Neuronal stem cell (in vitro differentiated cells): ENCODE measurements around the gene SNX3.

Experiments used
- DNase-seq: peaks from one replicate; pipeline ENCODE4 v3.0.0-alpha.2; 2013; ENCODE audit warnings: low spot score
- H2AFZ ChIP-seq: one replicate; pipeline ENCODE4 v1.6.1; 2013; ENCODE audit warnings: mild to moderate bottlenecking, low read length, inconsistent platforms
- H2AK5ac ChIP-seq: 2 replicates; pipeline ENCODE4 v1.6.1; 2013; ENCODE audit warnings: low read depth, mild to moderate bottlenecking, inconsistent platforms, low read length, moderate library complexity, mixed read lengths
- H2BK120ac ChIP-seq: 2 replicates; pipeline ENCODE4 v1.6.1; 2013; ENCODE audit warnings: low read depth, mild to moderate bottlenecking, inconsistent platforms, low read length, moderate library complexity, mixed read lengths
- H2BK12ac ChIP-seq: one replicate; pipeline ENCODE4 v1.6.1; 2013; ENCODE audit warnings: low read length, inconsistent platforms
- H2BK15ac ChIP-seq: 2 replicates; pipeline ENCODE4 v1.6.1; 2013; ENCODE audit warnings: mild to moderate bottlenecking, low read length, inconsistent platforms, mixed read lengths
- H2BK5ac ChIP-seq: one replicate; pipeline ENCODE4 v1.6.1; 2013; ENCODE audit warnings: inconsistent platforms, mild to moderate bottlenecking, low read length, moderate library complexity
- H3K14ac ChIP-seq: one replicate; pipeline ENCODE4 v1.6.1; 2013; ENCODE audit warnings: low read length, inconsistent platforms
- H3K18ac ChIP-seq: 2 replicates; pipeline ENCODE4 v1.6.1; 2013; ENCODE audit warnings: low read length, inconsistent platforms
- H3K23ac ChIP-seq: 2 replicates; pipeline ENCODE4 v1.6.1; 2013; ENCODE audit warnings: low read depth, mild to moderate bottlenecking, mixed read lengths, low read length, inconsistent platforms; ENCODE audit not compliant: poor library complexity
- H3K27ac ChIP-seq: replicated peaks from 3 replicates; pipeline ENCODE4 v1.5.1; 2013; ENCODE audit warnings: low read length, inconsistent platforms
- H3K27me3 ChIP-seq, 3 experiments: 2 replicates each; pipeline ENCODE4 v1.6.1; 2013; ENCODE audit warnings: low read length in 3 of 3, mild to moderate bottlenecking in 2 of 3, inconsistent platforms in 1 of 3, low read depth in 1 of 3, mixed read lengths in 1 of 3, moderate library complexity in 1 of 3; ENCODE audit not compliant: control insufficient read depth in 3 of 3, insufficient read depth in 3 of 3
- H3K36me3 ChIP-seq, 2 donors: replicated peaks in 1 of 2; 2 replicates each; pipeline ENCODE4 v1.6.1; 2013; ENCODE audit warnings: low read length in 2 of 2; ENCODE audit not compliant: control insufficient read depth in 2 of 2, insufficient read depth in 2 of 2
- H3K4ac ChIP-seq: 2 replicates; pipeline ENCODE4 v1.6.1; 2013; ENCODE audit warnings: inconsistent platforms, mild to moderate bottlenecking, low read length, moderate library complexity
- H3K4me1 ChIP-seq, 2 donors: 1 replicate in 1 of 2; 2 replicates in 1 of 2; pipeline ENCODE4 v1.6.1; 2013; ENCODE audit warnings: low read length in 2 of 2, low read depth in 1 of 2; ENCODE audit not compliant: control insufficient read depth in 2 of 2, insufficient read depth in 1 of 2
- H3K4me2 ChIP-seq: one replicate; pipeline ENCODE4 v1.6.1; 2013; ENCODE audit warnings: mild to moderate bottlenecking, low read length, inconsistent platforms; ENCODE audit not compliant: insufficient read depth, poor library complexity, severe bottlenecking
- H3K4me3 ChIP-seq, 2 donors: 2 replicates each; pipeline ENCODE4 v1.5.1; 2013; ENCODE audit warnings: low read length in 2 of 2, mild to moderate bottlenecking in 2 of 2, inconsistent platforms in 1 of 2, moderate library complexity in 1 of 2
- H3K79me1 ChIP-seq: one replicate; pipeline ENCODE4 v1.6.1; 2013; ENCODE audit warnings: low read depth, mild to moderate bottlenecking, inconsistent platforms, low read length, moderate library complexity
- H3K9ac ChIP-seq: one replicate; pipeline ENCODE4 v1.6.1; 2013; ENCODE audit warnings: mild to moderate bottlenecking, low read depth, low read length, inconsistent platforms; ENCODE audit not compliant: poor library complexity
- H3K9me3 ChIP-seq, 2 donors: replicated peaks in 1 of 2; 2 replicates each; pipeline versions ENCODE3 to v1.6.1; 2013; ENCODE audit warnings: low read length in 2 of 2, mild to moderate bottlenecking in 2 of 2, inconsistent platforms in 1 of 2, low read depth in 1 of 2, mixed read lengths in 1 of 2, moderate library complexity in 1 of 2; ENCODE audit not compliant: control insufficient read depth in 2 of 2, insufficient read depth in 1 of 2
- H4K8ac ChIP-seq: one replicate; pipeline ENCODE4 v1.6.1; 2013; ENCODE audit warnings: low read depth, mild to moderate bottlenecking, inconsistent platforms, low read length, moderate library complexity
- H4K91ac ChIP-seq: one replicate; pipeline ENCODE4 v1.6.1; 2013; ENCODE audit warnings: low read length, low read depth, mild to moderate bottlenecking, inconsistent platforms; ENCODE audit not compliant: poor library complexity
- WGBS, 2 donors: extraction: QIAGEN DNeasy Blood & Tissue Kit; methylation state at CpG; one replicate each; pipeline ENCODE4 v1.1.7; 2013; ENCODE audit warnings: missing lambda C conversion rate in 2 of 2, mixed read lengths in 1 of 2; ENCODE audit not compliant: insufficient read length in 2 of 2, insufficient replicate concordance in 1 of 2; ENCODE audit errors: extremely low coverage in 2 of 2; 5-methylcytosine and 5-hydroxymethylcytosine counted together

Gene SNX3

DNA sequence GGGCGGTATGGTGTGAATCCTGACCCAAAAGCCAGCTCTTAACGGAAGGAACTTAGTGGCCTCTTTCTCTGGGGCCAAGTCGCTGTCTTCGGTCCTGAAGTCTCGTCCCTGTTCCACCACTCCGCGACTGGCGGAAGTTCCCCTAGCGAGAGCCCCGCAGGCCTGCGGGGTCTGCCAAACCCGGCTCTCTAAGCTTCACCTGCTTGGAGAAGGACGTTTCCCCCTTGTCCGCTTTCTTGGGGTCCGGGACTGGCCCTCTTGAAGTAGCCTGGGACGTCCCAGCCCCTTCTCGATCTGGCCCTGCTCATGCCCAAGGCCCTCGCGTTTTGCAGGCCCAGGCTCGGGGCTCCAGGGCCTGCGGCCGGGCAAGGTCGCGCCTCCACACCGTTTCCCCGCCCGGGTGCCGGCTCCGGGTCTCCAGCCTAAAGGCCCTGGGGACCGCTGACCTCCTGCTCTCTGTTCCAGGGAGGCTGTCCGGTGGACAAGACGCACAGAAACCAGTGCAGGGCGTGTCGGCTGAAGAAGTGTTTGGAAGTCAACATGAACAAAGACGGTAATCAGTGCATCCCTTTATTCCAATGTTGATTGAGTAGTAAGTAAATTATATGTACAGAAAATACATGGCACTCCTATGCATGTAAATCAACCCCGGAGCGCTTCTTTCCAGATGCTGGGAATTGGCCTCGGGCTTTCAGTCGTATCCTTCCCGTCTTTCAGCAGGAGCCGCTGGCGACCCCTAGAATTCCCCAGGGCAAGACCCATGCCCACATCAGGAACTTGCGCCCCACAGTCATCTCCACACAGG is 86.3 kb downstream of the SNX3 start:
- DNase-seq = peak; percentile 69
- H2AK5ac ChIP-seq = no peak overlapping the region
- no peak overlapping the region for H2BK5ac ChIP-seq
- no peak overlapping the region for H3K18ac ChIP-seq
- peaks cover 43 to 100% (median 77%) of the 10 kb centered on the region in 3 experiments for H3K27me3 ChIP-seq
- no peaks in the 10 kb centered on the region for H3K36me3 ChIP-seq
- H3K4me3 ChIP-seq = no peak overlapping the region
- WGBS, 2 donors = no CpG with 5 or more reads among the region's 43 CpGs
- H3K4me1 ChIP-seq = peaks cover 10 to 17% of the 10 kb centered on the region in 2 donors
- H4K91ac ChIP-seq = no peak overlapping the region
- no peak overlapping the region for H2AFZ ChIP-seq
- no peak overlapping the region for H3K4ac ChIP-seq
- no peak overlapping the region for H2BK15ac ChIP-seq
- peaks cover 2 to 9% of the 10 kb centered on the region in 2 donors for H3K9me3 ChIP-seq
- H2BK12ac ChIP-seq = no peak overlapping the region
- H3K23ac ChIP-seq = peak overlapping the region; percentile 36
- H3K4me2 ChIP-seq = no peak overlapping the region
- H3K14ac ChIP-seq = no peak overlapping the region
- H2BK120ac ChIP-seq = no peak overlapping the region
- H3K79me1 ChIP-seq = no peaks in the 10 kb centered on the region
- no peak overlapping the region for H3K9ac ChIP-seq
- H4K8ac ChIP-seq = no peak overlapping the region
- no peak overlapping the region for H3K27ac ChIP-seq

GRCh38 chr6:108171918-108172516 is 88.8 kb downstream of the SNX3 start:
- H2AFZ ChIP-seq = no peak overlapping the region
- WGBS, 2 donors = no CpG with 5 or more reads among the region's 3 CpGs

DNA sequence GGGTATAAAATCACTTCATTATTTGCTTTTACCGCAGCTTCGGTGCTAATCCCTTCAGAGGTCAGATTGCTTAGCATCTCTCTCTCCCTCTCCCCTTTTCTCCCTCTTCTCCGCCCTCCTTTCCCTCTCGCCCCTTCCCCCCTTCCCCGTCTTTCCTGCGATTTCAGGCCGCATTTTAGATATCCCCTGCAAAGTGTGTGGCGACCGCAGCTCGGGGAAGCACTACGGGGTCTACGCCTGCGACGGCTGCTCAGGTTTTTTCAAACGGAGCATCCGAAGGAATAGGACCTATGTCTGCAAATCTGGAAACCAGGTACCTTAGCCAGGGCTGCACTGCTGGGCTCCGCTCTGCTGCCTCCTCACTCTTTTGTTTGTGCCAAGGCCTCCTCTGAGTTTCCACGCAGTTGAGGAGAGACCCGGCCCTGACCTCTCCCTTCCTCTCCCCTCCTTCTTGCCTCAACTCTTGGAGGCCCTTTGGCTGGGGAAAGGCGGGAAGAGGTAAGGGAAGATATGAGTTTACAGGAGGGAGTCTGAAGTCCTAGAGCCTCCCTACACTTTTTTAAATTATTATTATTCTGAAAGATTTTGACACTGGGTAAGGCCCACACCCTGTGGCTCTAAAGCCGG is 89.4 kb downstream of the SNX3 start:
- Histone ChIP-seq H3K4ac (no peak overlapping the region), H3K79me1 (no peaks in the 10 kb centered on the region), H3K36me3 (no peaks in the 10 kb centered on the region), H3K4me3 (no peak overlapping the region), H2BK12ac (no peak overlapping the region), H3K4me2 (peak overlapping the region; percentile 43), H3K9me3 (peaks cover 2 to 6% of the 10 kb centered on the region in 2 donors), H3K14ac (no peak overlapping the region), H3K27me3 (peaks cover 48 to 100% (median 92%) of the 10 kb centered on the region in 3 experiments), H2BK120ac (no peak overlapping the region), H2AK5ac (no peak overlapping the region), H3K4me1 (peaks cover 25 to 40% of the 10 kb centered on the region in 2 donors), H2BK15ac (no peak overlapping the region), H3K18ac (no peak overlapping the region), H2BK5ac (no peak overlapping the region), H4K91ac (no peak overlapping the region), H2AFZ (no peak overlapping the region), H3K23ac (no peak overlapping the region), H3K9ac (no peak overlapping the region), H3K27ac (no peak overlapping the region), H4K8ac (no peak overlapping the region)
- DNase-seq = no peak
- no CpG with 5 or more reads among the region's 21 CpGs for WGBS, 2 donors

More at GRCh38 chr6:108171918-108172516, 88.8 kb downstream of the SNX3 start:
- H3K4ac ChIP-seq = no peak overlapping the region
- no peak overlapping the region for H2BK12ac ChIP-seq
- H3K9ac ChIP-seq = no peak overlapping the region
- no peaks in the 10 kb centered on the region for H3K36me3 ChIP-seq
- H3K23ac ChIP-seq = no peak overlapping the region
- no peak overlapping the region for H3K4me3 ChIP-seq
- H3K4me2 ChIP-seq = no peak overlapping the region
- no peak overlapping the region for H2BK5ac ChIP-seq
- peaks cover 2 to 6% of the 10 kb centered on the region in 2 donors for H3K9me3 ChIP-seq
- no peak overlapping the region for H4K8ac ChIP-seq
- H2BK15ac ChIP-seq = no peak overlapping the region
- H2BK120ac ChIP-seq = no peak overlapping the region
- no peak overlapping the region for H3K27ac ChIP-seq
- DNase-seq = no peak
- H3K4me1 ChIP-seq = peaks cover 21 to 37% of the 10 kb centered on the region in 2 donors
- no peak overlapping the region for H2AK5ac ChIP-seq
- H3K18ac ChIP-seq = no peak overlapping the region
- no peaks in the 10 kb centered on the region for H3K79me1 ChIP-seq
- no peak overlapping the region for H3K14ac ChIP-seq
- H4K91ac ChIP-seq = no peak overlapping the region
- H3K27me3 ChIP-seq = peaks cover 49 to 100% (median 92%) of the 10 kb centered on the region in 3 experiments
